ENCODE results near the gene ACIN1. TPM values are rescaled to one million over a fixed set of nuclear protein-coding genes. Genes with fewer than 3 reads are reported as not detected.

The ACIN1 gene
- total and polyA plus RNA-seq, 2 of the 13 experiments (the other 11 are each of a cell fraction or from before 2014, with no cell fraction given), result 165 to 183 TPM

DNA sequence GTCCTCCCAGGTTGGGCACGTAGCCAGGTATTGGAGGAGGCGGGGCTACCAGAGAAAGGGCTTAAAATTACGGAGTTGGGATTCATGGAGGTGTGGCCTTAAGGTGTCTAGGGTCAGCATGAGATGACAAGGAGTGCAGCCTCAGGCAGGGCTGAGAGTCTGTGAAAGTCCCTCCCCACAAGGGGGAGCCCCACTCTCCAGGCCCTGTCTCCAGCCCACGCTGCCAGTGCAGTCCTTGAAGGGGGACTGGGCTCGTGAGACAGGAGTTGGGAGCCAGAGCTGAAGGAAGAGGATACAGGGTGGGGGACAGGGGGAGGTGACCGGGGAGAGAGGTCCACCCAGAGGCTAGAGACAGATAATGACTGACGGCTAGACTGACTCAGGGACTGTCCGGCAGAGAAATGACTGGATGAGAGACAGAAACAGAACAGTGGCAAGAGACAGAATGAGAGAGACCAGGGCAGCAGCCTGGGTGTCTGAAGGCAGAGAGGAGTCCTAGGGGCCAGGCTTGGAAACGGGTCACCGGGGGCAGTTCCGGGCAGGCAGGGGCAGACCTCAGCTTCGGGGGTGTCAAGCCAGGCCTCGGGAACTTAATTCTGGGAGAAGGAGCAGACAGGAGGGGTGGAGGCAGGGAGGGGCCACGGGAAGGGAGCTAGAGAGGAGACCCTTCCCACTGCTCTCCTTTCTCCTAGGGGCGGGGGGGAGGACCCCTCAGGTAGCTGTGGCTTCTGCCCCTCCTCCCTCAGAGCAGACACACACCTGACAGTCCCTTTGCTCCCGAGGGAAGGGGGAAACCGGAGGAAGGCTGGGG is 38.6 kb downstream of the ACIN1 start (continued):
- TF ChIP-seq ATF7 (IDR thresholded peaks at IDR 0.05) (no peak), ATF7 (CRISPR knock-in tag; IDR thresholded peaks at IDR 0.05) (0 out of 2 replicates have a peak, but pooled peaks have one; percentile 27), ZNF225 (CRISPR knock-in tag; IDR thresholded peaks at IDR 0.05) (peak; percentile 67; the same call in 1 of the 2 replicates), MYNN (CRISPR knock-in tag; IDR thresholded peaks at IDR 0.05; ENCODE audit: low read depth) (0 out of 2 replicates have a peak, but pooled peaks have one; percentile 46), HDAC2 (CRISPR knock-in tag; IDR thresholded peaks at IDR 0.05) (peak; percentile 82), POLR2G (IDR thresholded peaks at IDR 0.05; ENCODE audit: low read depth, low read length) (no peak), ARID2 (CRISPR knock-in tag; IDR thresholded peaks at IDR 0.05; ENCODE audit: borderline replicate concordance) (no peak), RNF2 (conservative IDR thresholded peaks at IDR 0.05; ENCODE audit: low read depth) (no peak; the same call in 1 of the 2 replicates), SALL1 (CRISPR knock-in tag; IDR thresholded peaks at IDR 0.05) (peak; percentile 59; the same call in 1 of the 2 replicates), STAT5B (CRISPR knock-in tag; IDR thresholded peaks at IDR 0.05) (peak; percentile 68; the same call in 1 of the 2 replicates), ATF1 (CRISPR knock-in tag; IDR thresholded peaks at IDR 0.05) (no peak), RBM39 (IDR thresholded peaks at IDR 0.05; ENCODE audit: low read depth, low read length, poor library complexity, severe bottlenecking) (peak; percentile 60)
- TF ChIP-seq, protein P1, sequence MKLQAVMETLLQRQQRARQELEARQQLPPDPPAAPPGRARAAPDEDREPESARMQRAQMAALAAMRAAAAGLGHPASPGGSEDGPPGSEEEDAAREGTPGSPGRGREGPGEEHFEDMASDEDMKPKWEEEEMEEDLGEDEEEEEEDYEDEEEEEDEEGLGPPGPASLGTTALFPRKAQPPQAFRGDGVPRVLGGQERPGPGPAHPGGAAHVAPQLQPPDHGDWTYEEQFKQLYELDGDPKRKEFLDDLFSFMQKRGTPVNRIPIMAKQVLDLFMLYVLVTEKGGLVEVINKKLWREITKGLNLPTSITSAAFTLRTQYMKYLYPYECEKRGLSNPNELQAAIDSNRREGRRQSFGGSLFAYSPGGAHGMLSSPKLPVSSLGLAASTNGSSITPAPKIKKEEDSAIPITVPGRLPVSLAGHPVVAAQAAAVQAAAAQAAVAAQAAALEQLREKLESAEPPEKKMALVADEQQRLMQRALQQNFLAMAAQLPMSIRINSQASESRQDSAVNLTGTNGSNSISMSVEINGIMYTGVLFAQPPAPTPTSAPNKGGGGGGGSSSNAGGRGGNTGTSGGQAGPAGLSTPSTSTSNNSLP (IDR thresholded peaks at IDR 0.05; ENCODE audit: low read depth, low read length), result 0 out of 2 replicates have a peak, but pooled peaks have one; percentile 30
- TF ChIP-seq, protein P2, sequence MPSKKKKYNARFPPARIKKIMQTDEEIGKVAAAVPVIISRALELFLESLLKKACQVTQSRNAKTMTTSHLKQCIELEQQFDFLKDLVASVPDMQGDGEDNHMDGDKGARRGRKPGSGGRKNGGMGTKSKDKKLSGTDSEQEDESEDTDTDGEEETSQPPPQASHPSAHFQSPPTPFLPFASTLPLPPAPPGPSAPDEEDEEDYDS (CRISPR knock-in tag; IDR thresholded peaks at IDR 0.05), result peak; percentile 50; the same call in 1 of the 2 replicates
- TF ChIP-seq, protein P3, sequence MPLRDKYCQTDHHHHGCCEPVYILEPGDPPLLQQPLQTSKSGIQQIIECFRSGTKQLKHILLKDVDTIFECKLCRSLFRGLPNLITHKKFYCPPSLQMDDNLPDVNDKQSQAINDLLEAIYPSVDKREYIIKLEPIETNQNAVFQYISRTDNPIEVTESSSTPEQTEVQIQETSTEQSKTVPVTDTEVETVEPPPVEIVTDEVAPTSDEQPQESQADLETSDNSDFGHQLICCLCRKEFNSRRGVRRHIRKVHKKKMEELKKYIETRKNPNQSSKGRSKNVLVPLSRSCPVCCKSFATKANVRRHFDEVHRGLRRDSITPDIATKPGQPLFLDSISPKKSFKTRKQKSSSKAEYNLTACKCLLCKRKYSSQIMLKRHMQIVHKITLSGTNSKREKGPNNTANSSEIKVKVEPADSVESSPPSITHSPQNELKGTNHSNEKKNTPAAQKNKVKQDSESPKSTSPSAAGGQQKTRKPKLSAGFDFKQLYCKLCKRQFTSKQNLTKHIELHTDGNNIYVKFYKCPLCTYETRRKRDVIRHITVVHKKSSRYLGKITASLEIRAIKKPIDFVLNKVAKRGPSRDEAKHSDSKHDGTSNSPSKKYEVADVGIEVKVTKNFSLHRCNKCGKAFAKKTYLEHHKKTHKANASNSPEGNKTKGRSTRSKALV (CRISPR knock-in tag; IDR thresholded peaks at IDR 0.05), result 0 out of 2 replicates have a peak, but pooled peaks have one; percentile 28
- TF ChIP-seq, protein P4, sequence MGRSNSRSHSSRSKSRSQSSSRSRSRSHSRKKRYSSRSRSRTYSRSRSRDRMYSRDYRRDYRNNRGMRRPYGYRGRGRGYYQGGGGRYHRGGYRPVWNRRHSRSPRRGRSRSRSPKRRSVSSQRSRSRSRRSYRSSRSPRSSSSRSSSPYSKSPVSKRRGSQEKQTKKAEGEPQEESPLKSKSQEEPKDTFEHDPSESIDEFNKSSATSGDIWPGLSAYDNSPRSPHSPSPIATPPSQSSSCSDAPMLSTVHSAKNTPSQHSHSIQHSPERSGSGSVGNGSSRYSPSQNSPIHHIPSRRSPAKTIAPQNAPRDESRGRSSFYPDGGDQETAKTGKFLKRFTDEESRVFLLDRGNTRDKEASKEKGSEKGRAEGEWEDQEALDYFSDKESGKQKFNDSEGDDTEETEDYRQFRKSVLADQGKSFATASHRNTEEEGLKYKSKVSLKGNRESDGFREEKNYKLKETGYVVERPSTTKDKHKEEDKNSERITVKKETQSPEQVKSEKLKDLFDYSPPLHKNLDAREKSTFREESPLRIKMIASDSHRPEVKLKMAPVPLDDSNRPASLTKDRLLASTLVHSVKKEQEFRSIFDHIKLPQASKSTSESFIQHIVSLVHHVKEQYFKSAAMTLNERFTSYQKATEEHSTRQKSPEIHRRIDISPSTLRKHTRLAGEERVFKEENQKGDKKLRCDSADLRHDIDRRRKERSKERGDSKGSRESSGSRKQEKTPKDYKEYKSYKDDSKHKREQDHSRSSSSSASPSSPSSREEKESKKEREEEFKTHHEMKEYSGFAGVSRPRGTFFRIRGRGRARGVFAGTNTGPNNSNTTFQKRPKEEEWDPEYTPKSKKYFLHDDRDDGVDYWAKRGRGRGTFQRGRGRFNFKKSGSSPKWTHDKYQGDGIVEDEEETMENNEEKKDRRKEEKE (IDR thresholded peaks at IDR 0.05), result no peak
- TF ChIP-seq, protein P5, sequence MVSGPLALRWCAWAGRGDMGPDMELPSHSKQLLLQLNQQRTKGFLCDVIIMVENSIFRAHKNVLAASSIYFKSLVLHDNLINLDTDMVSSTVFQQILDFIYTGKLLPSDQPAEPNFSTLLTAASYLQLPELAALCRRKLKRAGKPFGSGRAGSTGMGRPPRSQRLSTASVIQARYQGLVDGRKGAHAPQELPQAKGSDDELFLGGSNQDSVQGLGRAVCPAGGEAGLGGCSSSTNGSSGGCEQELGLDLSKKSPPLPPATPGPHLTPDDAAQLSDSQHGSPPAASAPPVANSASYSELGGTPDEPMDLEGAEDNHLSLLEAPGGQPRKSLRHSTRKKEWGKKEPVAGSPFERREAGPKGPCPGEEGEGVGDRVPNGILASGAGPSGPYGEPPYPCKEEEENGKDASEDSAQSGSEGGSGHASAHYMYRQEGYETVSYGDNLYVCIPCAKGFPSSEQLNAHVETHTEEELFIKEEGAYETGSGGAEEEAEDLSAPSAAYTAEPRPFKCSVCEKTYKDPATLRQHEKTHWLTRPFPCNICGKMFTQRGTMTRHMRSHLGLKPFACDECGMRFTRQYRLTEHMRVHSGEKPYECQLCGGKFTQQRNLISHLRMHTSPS (CRISPR knock-in tag; IDR thresholded peaks at IDR 0.05; ENCODE audit: low read depth), result peak; percentile 64
- TF ChIP-seq, protein P6, sequence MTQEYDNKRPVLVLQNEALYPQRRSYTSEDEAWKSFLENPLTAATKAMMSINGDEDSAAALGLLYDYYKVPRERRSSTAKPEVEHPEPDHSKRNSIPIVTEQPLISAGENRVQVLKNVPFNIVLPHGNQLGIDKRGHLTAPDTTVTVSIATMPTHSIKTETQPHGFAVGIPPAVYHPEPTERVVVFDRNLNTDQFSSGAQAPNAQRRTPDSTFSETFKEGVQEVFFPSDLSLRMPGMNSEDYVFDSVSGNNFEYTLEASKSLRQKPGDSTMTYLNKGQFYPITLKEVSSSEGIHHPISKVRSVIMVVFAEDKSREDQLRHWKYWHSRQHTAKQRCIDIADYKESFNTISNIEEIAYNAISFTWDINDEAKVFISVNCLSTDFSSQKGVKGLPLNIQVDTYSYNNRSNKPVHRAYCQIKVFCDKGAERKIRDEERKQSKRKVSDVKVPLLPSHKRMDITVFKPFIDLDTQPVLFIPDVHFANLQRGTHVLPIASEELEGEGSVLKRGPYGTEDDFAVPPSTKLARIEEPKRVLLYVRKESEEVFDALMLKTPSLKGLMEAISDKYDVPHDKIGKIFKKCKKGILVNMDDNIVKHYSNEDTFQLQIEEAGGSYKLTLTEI (CRISPR knock-in tag; conservative IDR thresholded peaks at IDR 0.05), result no peak

Data from HepG2 (cell line).